ENCODE results near the gene PPP1R8. TPM values are rescaled to one million over a fixed set of nuclear protein-coding genes. Genes with fewer than 3 reads are reported as not detected.

Gene PPP1R8
- total and polyA plus RNA-seq, 9 of the 15 experiments (the other 6 are each of a cell fraction or from before 2014, with no cell fraction given): 16.2 to 107 (median 75.3) TPM

GRCh38 chr1:27816921-27817630 lies 13.5 kb upstream of the PPP1R8 start:
- peaks cover 45% of the 10 kb centered on the region for H3K36me3 ChIP-seq (ENCODE audit: control insufficient read depth, insufficient read depth, low read length)
- no peaks in the 10 kb centered on the region for H4K20me1 ChIP-seq (replicated peaks; ENCODE audit: control insufficient read depth, insufficient read depth, low read length)
- TF ChIP-seq ZNF512 (tag; IDR thresholded peaks at IDR 0.05): peak; percentile 60
- 0 out of 2 replicates have a peak, but pooled peaks have one; percentile 18 for TF ChIP-seq ELF4 (CRISPR knock-in tag; IDR thresholded peaks at IDR 0.05)
- 0 out of 2 replicates have a peak, but pooled peaks have one; percentile 77 for TF ChIP-seq HBP1 (CRISPR knock-in tag; IDR thresholded peaks at IDR 0.05)
- no peak for TF ChIP-seq SNAPC5 (CRISPR knock-in tag; IDR thresholded peaks at IDR 0.05)
- TF ChIP-seq TAF9B (IDR thresholded peaks at IDR 0.05; ENCODE audit: partially characterized antibody): no peak
- 0 out of 2 replicates have a peak, but pooled peaks have one; percentile 36 for TF ChIP-seq THRB (CRISPR knock-in tag; conservative IDR thresholded peaks at IDR 0.05)
- TF ChIP-seq OTX1 (CRISPR knock-in tag; IDR thresholded peaks at IDR 0.05): 0 out of 2 replicates have a peak, but pooled peaks have one; percentile 72
- TF ChIP-seq YBX1 (IDR thresholded peaks at IDR 0.05): 0 out of 2 replicates have a peak, but pooled peaks have one; percentile 62
- no peak for TF ChIP-seq CCAR2 (IDR thresholded peaks at IDR 0.05; ENCODE audit: low read depth, low read length)
- 0 out of 2 replicates have a peak, but pooled peaks have one; percentile 54 for TF ChIP-seq ZBTB26 (CRISPR knock-in tag; IDR thresholded peaks at IDR 0.05)
- no peak for ATAC-seq
- H3K9me1 ChIP-seq (ENCODE audit: control insufficient read depth, insufficient read depth, low read length): no peaks in the 10 kb centered on the region
- no peak overlapping the region for H2AFZ ChIP-seq (ENCODE audit: low read depth, low read length)
- no peak overlapping the region for H3K4me2 ChIP-seq (ENCODE audit: insufficient read depth, low read length)
- POLR2A ChIA-PET: interaction anchor here (0.6 to 1.2 kb wide), 3 partner anchors 11 to 1299 kb away, joined by 3 to 4 read pairs (median 3); no protein-coding TSS in a partner anchor
- H3K27me3 ChIP-seq (ENCODE audit: control insufficient read depth in 2 of 2, insufficient read depth in 2 of 2, low read length in 2 of 2): no peaks in the 10 kb centered on the region
- in situ Hi-C loops (cut with MboI) (no loop called here), intact Hi-C loops (cut with micrococcal nuclease) (no loop called here)
- H3K9ac ChIP-seq (ENCODE audit: insufficient read depth in 1 of 2, low read depth in 2 of 2, low read length in 2 of 2): no peak overlapping the region
- H3K9me3 ChIP-seq (replicated peaks; ENCODE audit: control insufficient read depth, insufficient read depth, low read depth, low read length): no peaks in the 10 kb centered on the region
- BruUV-seq (replicated peaks): no TSS peak
- no peaks in the 10 kb centered on the region for H3K4me1 ChIP-seq (replicated peaks in 1 of 2; ENCODE audit: control insufficient read depth in 2 of 2, insufficient read depth in 2 of 2, low read length in 2 of 2)
- no peak for FAIRE-seq
- H3K79me2 ChIP-seq (ENCODE audit: control insufficient read depth, insufficient read depth, low read length): no peaks in the 10 kb centered on the region
- 92% methylated on average over 2 of the region's 2 CpGs for WGBS (ENCODE audit: insufficient coverage, low coverage, missing lambda C conversion rate)
- no peak overlapping the region for H3K4me3 ChIP-seq
- CTCF ChIA-PET (ENCODE audit: low intra/inter-chr PET ratio): no interaction called here
- DNase-seq (ENCODE audit: extremely low read depth in 1 of 4, low spot score in 3 of 4): no peak
- H3K27ac ChIP-seq (ENCODE audit: extremely low read depth, low read depth, low read length): no peak overlapping the region

All from K562 (cell line).